GM19193 (cell line): Measurements from ENCODE around the gene COL28A1.

Experiments
- POLR2A ChIP-seq: IDR thresholded peaks from 4 replicates; pipeline ENCODE4 v1.6.1; 2011; ENCODE audit not compliant: insufficient read depth, insufficient read length; ENCODE audit errors: extremely low read depth

COL28A1 gene

GRCh38 chr7:7535691-7536090, at the start of gene COL28A1:
COL28A1 (minus strand) TSS chr7:7535873; CDS start chr7:7532875, 2,998 bp downstream.
- no peak for TF ChIP-seq POLR2A

- no peak for TF ChIP-seq POLR2A
These were observed 49.0 kb upstream of the COL28A1 start for GRCh38 chr7:7584653-7585052.

GRCh38 chr7:7583731-7584130, 48.1 kb upstream of the COL28A1 start:
- TF ChIP-seq POLR2A = no peak

- no peak for TF ChIP-seq POLR2A
These were observed 46.9 kb upstream of the COL28A1 start for GRCh38 chr7:7582596-7582995.

GRCh38 chr7:7581531-7582179, 46.0 kb upstream of the COL28A1 start:
- TF ChIP-seq POLR2A = no peak

- TF ChIP-seq POLR2A = no peak
These were observed 44.0 kb upstream of the COL28A1 start for GRCh38 chr7:7579638-7580037.

- no peak for TF ChIP-seq POLR2A
These were observed 42.2 kb upstream of the COL28A1 start for GRCh38 chr7:7577888-7578287.

GRCh38 chr7:7576344-7576743, 40.7 kb upstream of the COL28A1 start:
- no peak for TF ChIP-seq POLR2A

GRCh38 chr7:7573701-7574100, 38.0 kb upstream of the COL28A1 start:
- TF ChIP-seq POLR2A = no peak

GRCh38 chr7:7570584-7570983, 34.9 kb upstream of the COL28A1 start:
- no peak for TF ChIP-seq POLR2A

- no peak for TF ChIP-seq POLR2A
These were observed 33.9 kb upstream of the COL28A1 start for GRCh38 chr7:7569615-7570014.

GRCh38 chr7:7569081-7569527, 33.4 kb upstream of the COL28A1 start:
- TF ChIP-seq POLR2A = no peak

- no peak for TF ChIP-seq POLR2A
These were observed 32.9 kb upstream of the COL28A1 start for GRCh38 chr7:7568553-7568952.

- TF ChIP-seq POLR2A = no peak
These were observed 32.3 kb upstream of the COL28A1 start for GRCh38 chr7:7567898-7568531.

- peak; percentile 86 for TF ChIP-seq POLR2A
These were observed 31.3 kb upstream of the COL28A1 start, which contains the start of gene MIOS for GRCh38 chr7:7566651-7567611. MIOS (plus strand) TSS chr7:7566884; CDS start chr7:7572476, 5,592 bp downstream.
